ENCODE results near the gene METTL24.

METTL24 gene

GRCh38 chr6:110341067-110341466 lies 17.1 kb downstream of the METTL24 start:
- TF ChIP-seq, protein P1, sequence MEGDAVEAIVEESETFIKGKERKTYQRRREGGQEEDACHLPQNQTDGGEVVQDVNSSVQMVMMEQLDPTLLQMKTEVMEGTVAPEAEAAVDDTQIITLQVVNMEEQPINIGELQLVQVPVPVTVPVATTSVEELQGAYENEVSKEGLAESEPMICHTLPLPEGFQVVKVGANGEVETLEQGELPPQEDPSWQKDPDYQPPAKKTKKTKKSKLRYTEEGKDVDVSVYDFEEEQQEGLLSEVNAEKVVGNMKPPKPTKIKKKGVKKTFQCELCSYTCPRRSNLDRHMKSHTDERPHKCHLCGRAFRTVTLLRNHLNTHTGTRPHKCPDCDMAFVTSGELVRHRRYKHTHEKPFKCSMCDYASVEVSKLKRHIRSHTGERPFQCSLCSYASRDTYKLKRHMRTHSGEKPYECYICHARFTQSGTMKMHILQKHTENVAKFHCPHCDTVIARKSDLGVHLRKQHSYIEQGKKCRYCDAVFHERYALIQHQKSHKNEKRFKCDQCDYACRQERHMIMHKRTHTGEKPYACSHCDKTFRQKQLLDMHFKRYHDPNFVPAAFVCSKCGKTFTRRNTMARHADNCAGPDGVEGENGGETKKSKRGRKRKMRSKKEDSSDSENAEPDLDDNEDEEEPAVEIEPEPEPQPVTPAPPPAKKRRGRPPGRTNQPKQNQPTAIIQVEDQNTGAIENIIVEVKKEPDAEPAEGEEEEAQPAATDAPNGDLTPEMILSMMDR (conservative IDR thresholded peaks at IDR 0.05; ENCODE audit: control insufficient read depth, insufficient read depth, low read depth, low read length), result no peak
- DNase-seq (ENCODE audit: low read depth), result no peak
- no peak overlapping the region for H3K4me3 ChIP-seq (ENCODE audit: control insufficient read depth, low read depth, low read length)

DNA sequence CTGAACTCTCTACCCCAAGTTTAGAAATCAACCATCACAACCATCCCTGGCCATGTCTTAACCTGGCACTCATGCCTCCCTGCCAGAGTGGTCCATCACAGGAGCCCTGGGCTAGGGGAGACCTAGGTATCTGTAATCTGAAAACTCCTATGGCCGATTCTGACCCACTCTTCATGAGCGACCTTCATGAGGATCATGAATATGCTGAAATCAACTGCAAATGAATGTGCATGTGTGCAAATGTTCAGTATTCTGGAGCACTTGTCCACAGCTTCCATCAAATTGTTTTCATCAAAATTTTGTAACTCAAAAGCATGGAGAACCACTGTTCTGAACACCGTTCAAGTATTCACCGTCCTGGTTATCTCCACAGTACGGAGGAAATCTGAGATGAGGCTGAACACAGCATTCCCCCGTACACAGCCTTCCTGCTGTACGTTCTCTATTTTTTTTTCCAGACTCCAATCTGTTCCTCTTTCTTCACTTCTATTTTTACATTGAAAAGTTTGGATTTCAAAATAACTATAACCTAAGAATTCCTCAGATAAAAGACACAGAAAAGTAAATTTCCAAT lies 17.7 kb downstream of the METTL24 start:
- DNase-seq (ENCODE audit: low read depth), result no peak
- TF ChIP-seq, protein P1 (conservative IDR thresholded peaks at IDR 0.05; ENCODE audit: control insufficient read depth, insufficient read depth, low read depth, low read length), result no peak
- no peak overlapping the region for H3K4me3 ChIP-seq (ENCODE audit: control insufficient read depth, low read depth, low read length)

DNA sequence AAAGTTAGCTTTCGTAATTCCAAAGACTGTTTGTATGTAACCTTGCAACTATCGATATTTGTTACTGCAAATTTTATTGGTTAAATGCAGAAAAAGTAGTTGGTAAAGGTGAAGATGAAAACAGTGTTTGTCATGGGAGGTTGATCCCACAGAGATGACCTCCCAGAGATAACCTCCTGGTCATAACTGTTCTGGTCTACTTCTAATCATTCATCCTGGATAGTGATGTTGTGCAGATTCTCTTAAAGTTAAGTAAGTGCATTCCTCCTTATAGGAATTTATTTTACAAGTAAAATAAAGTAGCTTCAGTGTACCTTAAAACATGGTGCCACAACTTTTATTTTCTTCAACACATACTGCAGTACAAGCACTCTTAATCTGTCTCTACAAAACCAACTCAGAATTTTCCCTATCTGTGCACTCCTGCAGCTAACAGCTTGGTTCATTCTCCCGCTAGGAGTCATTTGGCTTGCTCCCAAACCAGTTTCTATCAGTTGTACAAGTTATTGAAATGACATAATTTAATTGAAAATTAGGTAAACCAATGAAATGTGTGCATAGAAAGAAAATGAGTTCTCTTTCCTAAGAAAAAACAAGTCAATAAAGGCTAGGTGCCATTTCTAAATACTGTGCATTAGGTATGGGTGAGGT lies 19.2 kb downstream of the METTL24 start:
- H3K4me3 ChIP-seq (ENCODE audit: control insufficient read depth, low read depth, low read length), result no peak overlapping the region
- DNase-seq (ENCODE audit: low read depth), result peak; percentile 23
- TF ChIP-seq, protein P1 (conservative IDR thresholded peaks at IDR 0.05; ENCODE audit: control insufficient read depth, insufficient read depth, low read depth, low read length), result no peak

- DNase-seq (ENCODE audit: low read depth), result peak; percentile 11
- no peak overlapping the region for H3K4me3 ChIP-seq (ENCODE audit: control insufficient read depth, low read depth, low read length)
- TF ChIP-seq, protein P1 (conservative IDR thresholded peaks at IDR 0.05; ENCODE audit: control insufficient read depth, insufficient read depth, low read depth, low read length), result no peak
These were observed 20.7 kb downstream of the METTL24 start for GRCh38 chr6:110337486-110337885.

DNA sequence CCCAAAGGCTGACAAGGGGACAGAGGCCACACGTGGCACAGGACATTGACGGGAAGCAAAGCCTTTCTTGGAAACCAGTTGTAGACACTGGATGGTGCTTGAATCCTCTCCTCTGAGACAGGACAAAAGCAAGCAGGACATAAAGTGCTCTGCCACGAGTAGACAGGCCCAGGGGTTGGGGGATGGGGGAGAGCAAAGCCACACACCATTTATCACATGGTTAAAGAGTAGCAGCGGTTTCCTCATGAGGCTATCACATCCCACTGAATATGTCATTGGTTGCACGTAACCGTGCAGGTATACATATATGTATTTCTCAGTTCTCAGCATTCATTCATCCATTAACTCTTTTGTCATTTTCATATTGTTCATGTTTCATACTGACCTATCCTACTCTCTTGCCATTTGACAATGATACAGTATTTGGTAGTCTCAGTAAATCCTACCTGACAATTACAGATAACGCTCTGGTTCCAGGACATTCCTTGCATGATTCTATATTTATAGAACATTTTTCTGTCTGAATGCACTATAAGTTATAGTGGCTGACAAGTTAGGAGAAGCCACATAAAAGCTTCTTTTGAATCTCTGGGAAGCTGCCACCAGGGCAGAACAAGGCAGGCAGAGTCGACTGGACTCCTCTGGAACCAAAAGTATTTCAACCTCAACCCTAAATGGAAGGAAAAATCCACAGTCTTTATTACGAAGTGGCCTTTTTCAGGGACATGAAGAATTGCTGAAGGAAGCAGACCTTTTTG lies 23.5 kb downstream of the METTL24 start:
- no peak overlapping the region for H3K4me3 ChIP-seq (ENCODE audit: control insufficient read depth, low read depth, low read length)
- TF ChIP-seq, protein P1 (conservative IDR thresholded peaks at IDR 0.05; ENCODE audit: control insufficient read depth, insufficient read depth, low read depth, low read length), result no peak
- DNase-seq (ENCODE audit: low read depth), result no peak

DNA sequence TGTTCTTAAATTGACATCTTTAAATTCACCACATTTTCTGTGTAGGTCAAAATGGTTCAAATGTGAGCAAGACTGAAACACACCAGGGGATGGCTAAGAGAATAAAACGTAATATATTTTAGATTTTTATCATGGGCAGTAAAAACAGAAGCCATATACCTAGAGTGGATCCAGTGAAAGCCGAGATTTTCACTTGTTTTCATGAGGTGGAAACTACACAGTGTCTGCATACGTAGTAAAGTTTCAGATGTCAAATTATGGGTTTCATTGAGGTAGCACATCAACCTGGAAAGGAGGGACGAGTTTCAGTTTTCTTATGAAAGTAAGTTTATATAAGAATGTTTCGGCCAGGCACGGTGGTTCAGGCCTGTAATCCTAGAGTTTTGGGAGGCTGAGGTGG lies 25.9 kb downstream of the METTL24 start:
- DNase-seq (ENCODE audit: low read depth), result no peak
- TF ChIP-seq, protein P1 (conservative IDR thresholded peaks at IDR 0.05; ENCODE audit: control insufficient read depth, insufficient read depth, low read depth, low read length), result no peak

More for the DNA sequence above, 25.9 kb downstream of the METTL24 start:
- H3K4me3 ChIP-seq (ENCODE audit: control insufficient read depth, low read depth, low read length), result no peak overlapping the region
